WERI-Rb-1 (cell line): ENCODE data around the gene MYH15.

ENCODE experiments used
- DNase-seq: peaks from one replicate; pipeline ENCODE4 v3.0.0-alpha.2; 2020
- H3K27ac ChIP-seq: fragments of 250-450 bp; sonication (Bioruptor Pico); 2 replicates; pipeline ENCODE4 v1.5.1; 2020; ENCODE audit warnings: mild to moderate bottlenecking, moderate library complexity
- H3K27me3 ChIP-seq: fragments of 250-450 bp; sonication (Bioruptor Pico); 2 replicates; pipeline ENCODE4 v1.5.1; 2021; ENCODE audit warnings: mild to moderate bottlenecking, low read depth, moderate library complexity; ENCODE audit not compliant: insufficient read depth, severe bottlenecking
- H3K36me3 ChIP-seq: fragments of 250-450 bp; sonication (Bioruptor Pico); 2 replicates; pipeline ENCODE4 v1.5.1; 2020; ENCODE audit warnings: mild to moderate bottlenecking, moderate library complexity
- H3K4me3 ChIP-seq: 2 replicates; pipeline ENCODE4 v1.5.1; 2011; ENCODE audit warnings: low read depth, mild to moderate bottlenecking, control low read depth, low read length
- H3K9me3 ChIP-seq: fragments of 250-450 bp; sonication (Bioruptor Pico); 2 replicates; pipeline ENCODE4 v1.5.1; 2021; ENCODE audit warnings: mild to moderate bottlenecking, moderate library complexity; ENCODE audit not compliant: severe bottlenecking
- CTCF ChIP-seq: IDR thresholded peaks from 2 replicates; pipeline ENCODE4 v1.5.1; 2011; ENCODE audit warnings: low read depth, mild to moderate bottlenecking, control low read depth, inconsistent platforms, low read length

Gene MYH15

GRCh38 chr3:108412121-108412750 lies 98.2 kb downstream of the MYH15 start:
- no peak overlapping the region for H3K4me3 ChIP-seq
- no peaks in the 10 kb centered on the region for H3K27me3 ChIP-seq
- TF ChIP-seq CTCF: no peak
- no peaks in the 10 kb centered on the region for H3K9me3 ChIP-seq
- no peak for DNase-seq
- no peak overlapping the region for H3K27ac ChIP-seq
- no peaks in the 10 kb centered on the region for H3K36me3 ChIP-seq

GRCh38 chr3:108410531-108410984 lies 99.8 kb downstream of the MYH15 start:
- H3K9me3 ChIP-seq: no peaks in the 10 kb centered on the region
- H3K36me3 ChIP-seq: no peaks in the 10 kb centered on the region
- no peak for TF ChIP-seq CTCF
- no peak overlapping the region for H3K4me3 ChIP-seq
- no peak overlapping the region for H3K27ac ChIP-seq
- no peak for DNase-seq
- H3K27me3 ChIP-seq: no peaks in the 10 kb centered on the region

GRCh38 chr3:108409800-108410178 lies 100.6 kb downstream of the MYH15 start:
- TF ChIP-seq CTCF: no peak
- no peak overlapping the region for H3K27ac ChIP-seq
- H3K36me3 ChIP-seq: no peaks in the 10 kb centered on the region
- no peaks in the 10 kb centered on the region for H3K27me3 ChIP-seq
- no peak overlapping the region for H3K4me3 ChIP-seq
- no peak for DNase-seq
- H3K9me3 ChIP-seq: no peaks in the 10 kb centered on the region

GRCh38 chr3:108408883-108409799 lies 101.3 kb downstream of the MYH15 start:
- no peak for TF ChIP-seq CTCF
- DNase-seq: no peak
- Histone ChIP-seq H3K27ac (no peak overlapping the region), H3K4me3 (no peak overlapping the region), H3K27me3 (no peaks in the 10 kb centered on the region), H3K9me3 (no peaks in the 10 kb centered on the region), H3K36me3 (no peaks in the 10 kb centered on the region)

- Histone ChIP-seq H3K27me3 (no peaks in the 10 kb centered on the region), H3K9me3 (no peaks in the 10 kb centered on the region), H3K27ac (no peak overlapping the region), H3K36me3 (no peaks in the 10 kb centered on the region), H3K4me3 (no peak overlapping the region)
- no peak for TF ChIP-seq CTCF
- DNase-seq: no peak
Observed at GRCh38 chr3:108407886-108408285, 102.5 kb downstream of the MYH15 start.
